Left ventricle myocardium inferior (tissue), 1 donor: ENCODE data around the gene BUD31. TPM values are rescaled to one million over a fixed set of nuclear protein-coding genes. Genes with fewer than 3 reads are reported as not detected.
"Not testable (repeated sequence)": the region's sequence is repeated elsewhere in the genome, so short reads cannot be mapped to it uniquely, and the experiment has no call there.

Source experiments
- DNase-seq: peaks from one replicate; pipeline ENCODE4 v3.0.0-alpha.2; 2020
- H3K27ac ChIP-seq: fragments of 200-600 bp; replicated peaks from 2 replicates; pipeline ENCODE4 v1.8.0; 2021
- H3K27me3 ChIP-seq: fragments of 200-600 bp; 2 replicates; pipeline ENCODE4 v1.8.0; 2021; ENCODE audit warnings: low read depth
- H3K36me3 ChIP-seq: fragments of 200-600 bp; 2 replicates; pipeline ENCODE4 v1.8.0; 2021
- H3K4me1 ChIP-seq: fragments of 200-600 bp; 2 replicates; pipeline ENCODE4 v1.8.0; 2021
- H3K4me3 ChIP-seq: fragments of 200-600 bp; 2 replicates; pipeline ENCODE4 v1.8.0; 2021; ENCODE audit warnings: mild to moderate bottlenecking, moderate library complexity
- H3K9me3 ChIP-seq: fragments of 200-600 bp; replicated peaks from 2 replicates; pipeline ENCODE4 v1.8.0; 2021
- CTCF ChIP-seq: fragments of 200-600 bp; IDR thresholded peaks from 2 replicates; pipeline ENCODE4 v1.8.0; 2021; ENCODE audit warnings: antibody characterized with exemption, mild to moderate bottlenecking, borderline replicate concordance
- intact Hi-C: fragments of 100-400 bp; cut with micrococcal nuclease; formaldehyde crosslinking; loops from one replicate; pipeline ENCODE4 v1.11.0; 2022
- total RNA-seq: library from RNA; stranded (reverse); fragmentation: NEBNext Ultra II Directional; extraction: Animal tissue kit (Norgen Biotek cat#: 25700); gene quantifications from one replicate; pipeline ENCODE4 v1.2.1, GENCODE V29; 2021
- donor health status: DM: no; HTN: yes; CAD: no; lungs with severe emphysema.

BUD31 gene
- total RNA-seq, 1 donor from 2014 or later = 43.9 TPM

GRCh38 chr7:99407872-99408378, 844 bp upstream of the BUD31 start:
- intact Hi-C loops = no loop called here
- peak; percentile 39 for DNase-seq
- peaks cover 66% of the 10 kb centered on the region for H3K4me1 ChIP-seq

GRCh38 chr7:99409192-99409572, 413 bp downstream of the BUD31 start:
- Histone ChIP-seq H3K36me3 (peaks cover 52% of the 10 kb centered on the region), H3K4me3 (peak overlapping the region; percentile 99), H3K27me3 (no peaks in the 10 kb centered on the region), H3K4me1 (peaks cover 63% of the 10 kb centered on the region), H3K27ac (peak overlapping the region; percentile 99), H3K9me3 (no peaks in the 10 kb centered on the region)
- DNase-seq = no peak
- no peak for TF ChIP-seq CTCF
- intact Hi-C loops = no loop called here

More at GRCh38 chr7:99407872-99408378, 844 bp upstream of the BUD31 start:
- Histone ChIP-seq H3K27ac (peak overlapping the region; percentile 99), H3K4me3 (peak overlapping the region; percentile 99), H3K9me3 (no peaks in the 10 kb centered on the region), H3K36me3 (peaks cover 52% of the 10 kb centered on the region), H3K27me3 (no peaks in the 10 kb centered on the region)
- no peak for TF ChIP-seq CTCF

GRCh38 chr7:99409806-99410205, 1.0 kb downstream of the BUD31 start:
- Histone ChIP-seq H3K27me3 (no peaks in the 10 kb centered on the region), H3K4me3 (peak overlapping the region; percentile 99), H3K36me3 (peaks cover 52% of the 10 kb centered on the region), H3K4me1 (peaks cover 57% of the 10 kb centered on the region), H3K9me3 (no peaks in the 10 kb centered on the region), H3K27ac (peak overlapping the region; percentile 99)
- DNase-seq = no peak
- TF ChIP-seq CTCF = no peak
- intact Hi-C loops = no loop called here

GRCh38 chr7:99410635-99411034, 1.9 kb downstream of the BUD31 start:
- Histone ChIP-seq H3K4me1 (peaks cover 48% of the 10 kb centered on the region), H3K4me3 (no peak overlapping the region), H3K9me3 (no peaks in the 10 kb centered on the region), H3K27me3 (no peaks in the 10 kb centered on the region), H3K36me3 (peaks cover 59% of the 10 kb centered on the region), H3K27ac (no peak overlapping the region)
- no peak for TF ChIP-seq CTCF
- no peak for DNase-seq
- intact Hi-C loops = no loop called here

- H3K27ac ChIP-seq, H3K4me1 ChIP-seq, H3K9me3 ChIP-seq, intact Hi-C loops, H3K4me3 ChIP-seq, H3K27me3 ChIP-seq: not testable (repeated sequence)
- H3K36me3 ChIP-seq = peaks cover 100% of the 10 kb centered on the region
- peak; percentile 71 for TF ChIP-seq CTCF
- DNase-seq = peak; percentile 52
Observed at GRCh38 chr7:99415513-99416127, 6.9 kb downstream of the BUD31 start.
